Mesothelial cell of epicardium (in vitro differentiated cells): ENCODE data around the gene GALNT2. TPM values are rescaled to one million over a fixed set of nuclear protein-coding genes. Genes with fewer than 3 reads are reported as not detected.

Source experiments
- DNase-seq, 2 experiments: peaks; one replicate each; pipeline ENCODE4 v3.0.0; 2021; ENCODE audit warnings: low spot score in 2 of 2; ENCODE audit not compliant: unreplicated experiment in 2 of 2
- H3K27ac Mint-ChIP-seq: 2 replicates; pipeline ENCODE4 v1.8.0; 2021; ENCODE audit warnings: mixed read lengths
- H3K27me3 Mint-ChIP-seq: 2 replicates; pipeline ENCODE4 v1.8.0; 2021; ENCODE audit warnings: low read depth, mixed read lengths
- H3K36me3 Mint-ChIP-seq: 2 replicates; pipeline ENCODE4 v1.8.0; 2021; ENCODE audit warnings: mixed read lengths
- H3K4me1 Mint-ChIP-seq: 2 replicates; pipeline ENCODE4 v1.8.0; 2021; ENCODE audit warnings: mixed read lengths
- H3K4me3 Mint-ChIP-seq: 2 replicates; pipeline ENCODE4 v1.8.0; 2021; ENCODE audit warnings: mild to moderate bottlenecking, moderate library complexity, mixed read lengths
- H3K9me3 Mint-ChIP-seq: 2 replicates; pipeline ENCODE4 v1.8.0; 2021; ENCODE audit warnings: mixed read lengths
- total RNA-seq: library from RNA; stranded (reverse); gene quantifications from 3 replicates; pipeline ENCODE4 v1.2.1, GENCODE V29; 2021
- TF ChIP-seq, protein P1 (sequence below): fragments of 200-600 bp; sonication (generic); IDR thresholded peaks from one replicate; pipeline ENCODE4 v1.5.0; 2021; ENCODE audit warnings: antibody characterized with exemption; ENCODE audit not compliant: unreplicated experiment

GALNT2 gene
- total RNA-seq, 1 donor from 2014 or later = 48.3 TPM

DNA sequence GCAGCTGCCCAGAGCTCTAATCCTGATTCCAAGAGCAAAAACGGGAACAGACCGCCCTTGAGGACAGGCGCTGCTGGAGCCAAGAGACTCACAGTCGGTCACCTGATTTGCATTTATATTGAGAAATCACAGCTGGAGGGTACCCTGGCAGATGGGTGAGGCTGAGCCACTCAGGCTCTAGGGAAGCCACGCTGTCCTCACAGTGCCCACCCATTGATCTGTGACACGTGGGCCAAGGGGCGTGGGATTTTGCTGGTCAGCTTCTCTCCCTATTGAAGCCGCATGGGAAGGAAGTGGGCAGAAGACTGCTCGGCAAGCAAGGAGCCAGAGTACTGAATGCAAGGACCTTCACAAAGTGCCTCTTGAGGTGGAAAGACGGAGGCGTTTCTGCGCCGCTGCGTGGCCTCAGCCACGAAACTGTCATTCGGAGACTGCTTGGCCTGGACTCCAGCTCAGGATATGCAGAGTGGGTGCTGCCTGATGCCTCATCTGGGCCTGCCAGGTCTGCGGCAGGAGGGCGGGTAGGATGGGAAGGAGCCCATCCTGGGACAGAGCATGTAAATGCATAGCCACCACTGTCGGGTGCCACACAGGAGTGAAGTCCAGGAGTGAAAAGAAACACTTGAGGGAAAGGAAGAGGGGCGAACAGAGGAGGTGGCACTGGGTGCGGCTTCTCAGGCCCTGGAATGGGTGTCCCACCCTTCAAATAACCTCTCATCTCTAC is 219.3 kb downstream of the GALNT2 start:
- TF ChIP-seq, protein P1, sequence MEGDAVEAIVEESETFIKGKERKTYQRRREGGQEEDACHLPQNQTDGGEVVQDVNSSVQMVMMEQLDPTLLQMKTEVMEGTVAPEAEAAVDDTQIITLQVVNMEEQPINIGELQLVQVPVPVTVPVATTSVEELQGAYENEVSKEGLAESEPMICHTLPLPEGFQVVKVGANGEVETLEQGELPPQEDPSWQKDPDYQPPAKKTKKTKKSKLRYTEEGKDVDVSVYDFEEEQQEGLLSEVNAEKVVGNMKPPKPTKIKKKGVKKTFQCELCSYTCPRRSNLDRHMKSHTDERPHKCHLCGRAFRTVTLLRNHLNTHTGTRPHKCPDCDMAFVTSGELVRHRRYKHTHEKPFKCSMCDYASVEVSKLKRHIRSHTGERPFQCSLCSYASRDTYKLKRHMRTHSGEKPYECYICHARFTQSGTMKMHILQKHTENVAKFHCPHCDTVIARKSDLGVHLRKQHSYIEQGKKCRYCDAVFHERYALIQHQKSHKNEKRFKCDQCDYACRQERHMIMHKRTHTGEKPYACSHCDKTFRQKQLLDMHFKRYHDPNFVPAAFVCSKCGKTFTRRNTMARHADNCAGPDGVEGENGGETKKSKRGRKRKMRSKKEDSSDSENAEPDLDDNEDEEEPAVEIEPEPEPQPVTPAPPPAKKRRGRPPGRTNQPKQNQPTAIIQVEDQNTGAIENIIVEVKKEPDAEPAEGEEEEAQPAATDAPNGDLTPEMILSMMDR = no peak
- H3K36me3 Mint-ChIP-seq = peaks cover 2% of the 10 kb centered on the region
- no peak for DNase-seq
- H3K9me3 Mint-ChIP-seq = no peaks in the 10 kb centered on the region
- no peak overlapping the region for H3K4me3 Mint-ChIP-seq
- H3K4me1 Mint-ChIP-seq = no peaks in the 10 kb centered on the region
- H3K27ac Mint-ChIP-seq = no peak overlapping the region
- H3K27me3 Mint-ChIP-seq = peaks cover 27% of the 10 kb centered on the region

GRCh38 chr1:230286890-230287269 is 219.8 kb downstream of the GALNT2 start:
- Mint-ChIP-seq H3K9me3 (no peaks in the 10 kb centered on the region), H3K4me3 (no peak overlapping the region), H3K27ac (no peak overlapping the region), H3K4me1 (peaks cover 2% of the 10 kb centered on the region), H3K36me3 (peaks cover 2% of the 10 kb centered on the region), H3K27me3 (peaks cover 32% of the 10 kb centered on the region)
- no peak for DNase-seq
- TF ChIP-seq, protein P1 = no peak

GRCh38 chr1:230287674-230288315 is 220.8 kb downstream of the GALNT2 start:
- TF ChIP-seq, protein P1 = no peak
- Mint-ChIP-seq H3K36me3 (no peaks in the 10 kb centered on the region), H3K4me3 (no peak overlapping the region), H3K9me3 (no peaks in the 10 kb centered on the region), H3K27ac (no peak overlapping the region), H3K27me3 (peaks cover 42% of the 10 kb centered on the region), H3K4me1 (peaks cover 8% of the 10 kb centered on the region)
- no peak for DNase-seq

DNA sequence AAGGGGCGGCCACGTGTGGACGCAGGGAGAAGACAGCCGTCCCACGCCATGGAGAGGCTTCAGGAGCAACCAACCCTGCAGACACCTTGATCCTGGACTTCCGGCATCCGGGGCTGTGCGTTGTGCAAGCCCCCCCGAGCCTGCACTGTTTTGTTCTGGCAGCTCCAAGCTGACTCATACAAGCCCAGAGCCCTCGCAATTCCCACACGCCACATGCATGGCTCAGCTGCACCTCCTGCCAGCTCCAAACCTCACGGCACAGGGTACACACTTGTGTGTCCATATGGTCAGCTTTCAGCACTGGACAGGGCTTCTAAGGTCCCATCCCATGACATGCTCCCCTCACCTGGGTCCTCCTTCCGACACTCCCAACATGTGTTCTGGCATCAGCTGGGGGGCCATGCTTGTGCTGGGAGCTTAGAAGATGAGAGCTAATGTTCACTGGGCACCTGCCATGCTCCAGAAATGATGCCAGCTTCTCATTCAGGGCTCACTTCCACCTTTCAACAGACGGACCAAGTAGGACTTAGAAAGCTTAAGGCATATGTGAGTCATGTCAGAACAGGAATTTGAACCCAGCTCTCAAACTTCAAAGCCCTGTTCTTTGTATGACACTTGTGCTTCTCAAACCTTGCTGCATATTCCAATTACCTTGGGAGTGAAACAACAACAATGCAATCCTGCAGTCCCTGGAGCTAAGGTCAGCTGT is 221.8 kb downstream of the GALNT2 start:
- Mint-ChIP-seq H3K9me3 (no peaks in the 10 kb centered on the region), H3K36me3 (no peaks in the 10 kb centered on the region), H3K4me3 (no peak overlapping the region), H3K27ac (no peak overlapping the region), H3K27me3 (peaks cover 52% of the 10 kb centered on the region), H3K4me1 (peaks cover 8% of the 10 kb centered on the region)
- DNase-seq = no peak
- TF ChIP-seq, protein P1 = no peak

DNA sequence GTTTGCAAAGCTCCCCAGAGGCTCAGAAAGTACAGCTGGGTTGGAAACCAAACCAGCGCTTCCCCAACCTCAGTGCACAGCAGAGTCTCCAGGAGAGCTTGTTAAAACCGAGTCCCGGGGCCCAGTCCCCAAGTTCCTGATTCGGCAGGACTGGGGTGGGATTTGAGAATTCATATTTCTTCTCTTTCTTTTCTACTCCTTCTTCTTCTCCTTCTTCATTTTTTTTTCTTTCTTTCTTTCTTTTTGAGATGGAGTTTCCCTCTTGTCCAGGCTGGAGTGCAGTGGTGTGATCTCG is 222.3 kb downstream of the GALNT2 start:
- Mint-ChIP-seq H3K36me3 (no peaks in the 10 kb centered on the region), H3K27me3 (peaks cover 56% of the 10 kb centered on the region), H3K27ac (no peak overlapping the region), H3K4me1 (peaks cover 8% of the 10 kb centered on the region), H3K9me3 (no peaks in the 10 kb centered on the region), H3K4me3 (no peak overlapping the region)
- DNase-seq = no peak
- TF ChIP-seq, protein P1 = no peak
